HCEC 1CT (cell line): Measurements from ENCODE around the gene POMT2.
"Not testable (repeated sequence)": the region's sequence is repeated elsewhere in the genome, so short reads cannot be mapped to it uniquely, and the experiment has no call there.

ENCODE experiments used
- DNase-seq: peaks from one replicate; pipeline ENCODE4 v3.0.0-alpha.2; 2017

Gene POMT2

GRCh38 chr14:77290705-77291104, 30.0 kb downstream of the POMT2 start:
- DNase-seq: no peak

GRCh38 chr14:77286576-77286975, 34.1 kb downstream of the POMT2 start:
- no peak for DNase-seq

- DNase-seq: no peak
Observed at GRCh38 chr14:77284466-77284865, 36.2 kb downstream of the POMT2 start.

GRCh38 chr14:77284066-77284465, 36.6 kb downstream of the POMT2 start:
- DNase-seq: no peak

- no peak for DNase-seq
Observed at GRCh38 chr14:77281852-77282410, 38.8 kb downstream of the POMT2 start.

GRCh38 chr14:77280921-77281320, 39.8 kb downstream of the POMT2 start:
- not testable (repeated sequence) for DNase-seq

GRCh38 chr14:77279719-77280118, 41.0 kb downstream of the POMT2 start:
- DNase-seq: no peak

GRCh38 chr14:77278461-77279230, 42.0 kb downstream of the POMT2 start:
- no peak for DNase-seq

- DNase-seq: no peak
Observed at GRCh38 chr14:77276959-77277358, 43.7 kb downstream of the POMT2 start.

GRCh38 chr14:77276295-77276935, 44.3 kb downstream of the POMT2 start:
- no peak for DNase-seq

- DNase-seq: no peak
Observed at GRCh38 chr14:77275601-77276017, 45.1 kb downstream of the POMT2 start.

- no peak for DNase-seq
Observed at GRCh38 chr14:77275041-77275580, 45.6 kb downstream of the POMT2 start.

- no peak for DNase-seq
Observed at GRCh38 chr14:77273796-77274195, 46.9 kb downstream of the POMT2 start.

GRCh38 chr14:77272261-77272660, 48.4 kb downstream of the POMT2 start:
- no peak for DNase-seq

- no peak for DNase-seq
Observed at GRCh38 chr14:77271113-77271710, 49.5 kb downstream of the POMT2 start, which contains the start of gene NGB. TSS of gene NGB (minus strand) at chr14:77271206. CDS start at chr14:77270937, 269 bp downstream.

GRCh38 chr14:77270361-77271112, 50.1 kb downstream of the POMT2 start:
- no peak for DNase-seq

GRCh38 chr14:77268989-77269600, 51.6 kb downstream of the POMT2 start:
- DNase-seq: no peak

GRCh38 chr14:77267937-77268699, 52.6 kb downstream of the POMT2 start:
- DNase-seq: no peak

GRCh38 chr14:77266336-77266735, 54.3 kb downstream of the POMT2 start:
- DNase-seq: no peak

GRCh38 chr14:77265561-77266335, 54.9 kb downstream of the POMT2 start:
- no peak for DNase-seq

- DNase-seq: no peak
Observed at GRCh38 chr14:77265187-77265515, 55.5 kb downstream of the POMT2 start.
